GM12891 (cell line): ENCODE results near the gene GRAMD2B.

Experiments used
- POLR2A ChIP-seq: IDR thresholded peaks from 2 replicates; pipeline ENCODE4 v1.6.1; 2011; ENCODE audit warnings: low read depth, low read length, control low read depth
- POLR2AphosphoS5 ChIP-seq: IDR thresholded peaks from 2 replicates; pipeline ENCODE4 v1.6.1; 2011; ENCODE audit warnings: low read depth, low read length, control low read depth
- POU2F2 ChIP-seq: IDR thresholded peaks from 2 replicates; pipeline ENCODE4 v1.6.1; 2011; ENCODE audit warnings: low read depth, mild to moderate bottlenecking, control low read depth, low read length, moderate library complexity
- SPI1 ChIP-seq: IDR thresholded peaks from 2 replicates; pipeline ENCODE4 v1.6.1; 2011; ENCODE audit warnings: low read depth, low read length, control low read depth
- TAF1 ChIP-seq: IDR thresholded peaks from 2 replicates; pipeline ENCODE4 v1.6.1; 2011; ENCODE audit warnings: low read depth, low read length, control low read depth

GRCh38 chr5:126435714-126436113 lies 12.5 kb downstream of the GRAMD2B start:
- TF ChIP-seq POU2F2 (no peak), TAF1 (no peak), SPI1 (no peak), POLR2A (no peak), POLR2AphosphoS5 (no peak)
